H1 (cell line): ENCODE data around the gene PDE4D.

ENCODE experiments used
- ASH2L ChIP-seq: fragments of 200-600, 300-600 bp; sonication (generic); IDR thresholded peaks from one replicate; pipeline ENCODE4 v1.7.1; 2017; ENCODE audit warnings: low read length
- CREB1 ChIP-seq: IDR thresholded peaks from 2 replicates; pipeline ENCODE4 v1.6.1; 2012; ENCODE audit warnings: inconsistent platforms
- CTCF ChIP-seq, 3 experiments: IDR thresholded peaks; 1 replicate in 2 of 3; 2 replicates in 1 of 3; pipeline versions ENCODE4 v1.5.1 to v1.6.1; 2011; ENCODE audit warnings: low read length in 3 of 3, mild to moderate bottlenecking in 3 of 3, inconsistent platforms in 2 of 3, low read depth in 1 of 3, moderate library complexity in 1 of 3; ENCODE audit not compliant: insufficient read depth in 1 of 3; ENCODE audit errors: control extremely low read depth in 1 of 3
- EZH2 ChIP-seq: fragments of 200-600 bp; sonication (generic); IDR thresholded peaks from 2 replicates; pipeline ENCODE4 v1.7.1; 2012; ENCODE audit warnings: low read depth, mild to moderate bottlenecking, moderate library complexity, low read length, inconsistent platforms; ENCODE audit not compliant: severe bottlenecking
- JUN ChIP-seq: IDR thresholded peaks from 2 replicates; pipeline ENCODE4 v1.6.1; 2011; ENCODE audit warnings: low read depth, mild to moderate bottlenecking, improper control_type of control experiment, low read length
- MAX ChIP-seq: IDR thresholded peaks from 2 replicates; pipeline ENCODE4 v1.6.1; 2012; ENCODE audit warnings: inconsistent platforms
- POLR2AphosphoS5 ChIP-seq: IDR thresholded peaks from 2 replicates; pipeline ENCODE4 v1.6.1; 2011; ENCODE audit warnings: low read depth, low read length
- POU5F1 ChIP-seq: IDR thresholded peaks from 2 replicates; pipeline ENCODE4 v1.6.1; 2011; ENCODE audit warnings: low read depth, mild to moderate bottlenecking, low read length, moderate library complexity
- RFX5 ChIP-seq: IDR thresholded peaks from 2 replicates; pipeline ENCODE4 v1.6.1; 2011; ENCODE audit warnings: low read depth, low read length, improper control_type of control experiment, borderline replicate concordance
- RNF2 ChIP-seq: fragments of 200-900, 300-1000 bp; sonication (generic); IDR thresholded peaks from 2 replicates; pipeline ENCODE4 v1.7.1; 2016; ENCODE audit warnings: borderline replicate concordance, low read depth, mild to moderate bottlenecking, antibody characterized with exemption, low read length; ENCODE audit not compliant: poor library complexity, severe bottlenecking; ENCODE audit errors: missing control alignments
- SRF ChIP-seq: IDR thresholded peaks from 2 replicates; pipeline ENCODE4 v1.6.1; 2011; ENCODE audit warnings: mild to moderate bottlenecking, low read depth, low read length, moderate library complexity
- TAF1 ChIP-seq: IDR thresholded peaks from 2 replicates; pipeline ENCODE4 v1.6.1; 2011; ENCODE audit warnings: mild to moderate bottlenecking, low read depth, low read length
- USF2 ChIP-seq: IDR thresholded peaks from 2 replicates; pipeline ENCODE4 v1.6.1; 2011; ENCODE audit warnings: low read length, improper control_type of control experiment
- YY1 ChIP-seq: IDR thresholded peaks from 2 replicates; pipeline ENCODE4 v1.6.1; 2011; ENCODE audit warnings: low read depth, mild to moderate bottlenecking, low read length

GRCh38 chr5:59462956-59463355 lies 430.6 kb downstream of the PDE4D start:
- TF ChIP-seq CREB1 = no peak
- no peak for TF ChIP-seq POLR2AphosphoS5
- TF ChIP-seq CTCF (IDR thresholded peaks at IDR 0.05; ENCODE audit: control extremely low read depth in 1 of 3, insufficient read depth in 1 of 3, low read depth in 1 of 3, low read length in 3 of 3) = no peak
- TF ChIP-seq USF2 = no peak
- TF ChIP-seq TAF1 = no peak
- no peak for TF ChIP-seq ASH2L
- no peak for TF ChIP-seq EZH2
- TF ChIP-seq POU5F1 = no peak
- TF ChIP-seq SRF = no peak
- no peak for TF ChIP-seq RFX5
- no peak for TF ChIP-seq MAX
- no peak for TF ChIP-seq JUN
- TF ChIP-seq RNF2 = no peak
- TF ChIP-seq YY1 = no peak
